ENCODE measurements around the gene RASGEF1C. TPM values are rescaled to one million over a fixed set of nuclear protein-coding genes. Genes with fewer than 3 reads are reported as not detected.

RASGEF1C gene
- total and polyA plus RNA-seq, 2 of the 13 experiments (the other 11 are each of a cell fraction or from before 2014, with no cell fraction given): not detected

DNA sequence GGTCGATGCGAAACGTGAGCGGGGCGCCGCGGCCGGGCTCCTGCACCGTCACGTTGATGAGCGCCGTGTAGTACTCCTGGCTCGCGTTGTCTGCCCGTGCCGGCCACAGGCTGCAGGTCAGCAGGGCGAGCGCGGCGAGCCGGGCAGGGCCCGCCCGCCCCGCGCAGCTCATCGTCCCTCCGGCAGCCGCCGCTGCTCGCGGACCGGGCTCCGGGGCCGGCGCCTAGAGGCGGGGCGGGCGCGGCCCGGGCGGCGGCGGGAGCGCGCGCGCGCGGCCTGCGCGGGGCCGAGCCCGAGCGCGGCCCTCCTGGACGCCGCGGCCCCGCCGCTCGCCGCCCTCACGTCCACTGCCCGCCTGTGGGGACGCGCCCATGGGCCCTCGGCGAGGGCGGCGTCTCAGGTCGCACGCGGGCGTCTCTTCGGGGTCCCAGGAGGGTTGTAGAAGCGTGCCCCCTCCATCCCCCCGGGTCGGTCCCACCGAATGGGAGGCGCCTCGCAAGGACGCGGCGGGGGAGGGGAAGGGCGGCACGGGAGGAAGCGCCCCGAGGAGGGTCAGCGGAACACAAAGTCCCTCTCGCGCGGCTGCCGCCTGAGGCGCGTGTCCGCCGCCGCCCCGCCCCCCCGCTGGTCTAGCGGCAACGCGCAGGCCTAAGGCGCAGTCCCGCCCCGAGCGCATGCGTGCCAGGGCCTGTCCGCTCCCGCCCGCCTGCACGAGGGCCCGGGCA lies 137.3 kb downstream of the RASGEF1C start, which contains the start of gene RNF130 (continued):
- TF ChIP-seq, protein P1, sequence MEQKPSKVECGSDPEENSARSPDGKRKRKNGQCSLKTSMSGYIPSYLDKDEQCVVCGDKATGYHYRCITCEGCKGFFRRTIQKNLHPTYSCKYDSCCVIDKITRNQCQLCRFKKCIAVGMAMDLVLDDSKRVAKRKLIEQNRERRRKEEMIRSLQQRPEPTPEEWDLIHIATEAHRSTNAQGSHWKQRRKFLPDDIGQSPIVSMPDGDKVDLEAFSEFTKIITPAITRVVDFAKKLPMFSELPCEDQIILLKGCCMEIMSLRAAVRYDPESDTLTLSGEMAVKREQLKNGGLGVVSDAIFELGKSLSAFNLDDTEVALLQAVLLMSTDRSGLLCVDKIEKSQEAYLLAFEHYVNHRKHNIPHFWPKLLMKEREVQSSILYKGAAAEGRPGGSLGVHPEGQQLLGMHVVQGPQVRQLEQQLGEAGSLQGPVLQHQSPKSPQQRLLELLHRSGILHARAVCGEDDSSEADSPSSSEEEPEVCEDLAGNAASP (CRISPR knock-in tag; IDR thresholded peaks at IDR 0.05; ENCODE audit: borderline replicate concordance): no peak; the same call in 1 of the 2 replicates
- TF ChIP-seq CREB1 (IDR thresholded peaks at IDR 0.05) (no peak), CREB1 (CRISPR knock-in tag; IDR thresholded peaks at IDR 0.05) (no peak), TMF1 (CRISPR knock-in tag; IDR thresholded peaks at IDR 0.05; ENCODE audit: low read depth) (peak; percentile 99), BORCS8-MEF2B (CRISPR knock-in tag; IDR thresholded peaks at IDR 0.05) (peak; percentile 99), ZNF709 (CRISPR knock-in tag; IDR thresholded peaks at IDR 0.05) (peak; percentile 98; the same call in 1 of the 2 replicates), GLI4 (CRISPR knock-in tag; IDR thresholded peaks at IDR 0.05; ENCODE audit: borderline replicate concordance) (no peak), BRD4 (CRISPR knock-in tag; IDR thresholded peaks at IDR 0.05) (peak; percentile 82; the same call in 1 of the 2 replicates), NCOA5 (CRISPR knock-in tag; IDR thresholded peaks at IDR 0.05) (no peak), NFIB (CRISPR knock-in tag; IDR thresholded peaks at IDR 0.05; ENCODE audit: borderline replicate concordance) (no peak), ZNF143 (CRISPR knock-in tag; IDR thresholded peaks at IDR 0.05) (peak; percentile 67), ZNF713 (CRISPR knock-in tag; IDR thresholded peaks at IDR 0.05) (no peak), MBNL3 (CRISPR knock-in tag; conservative IDR thresholded peaks at IDR 0.05) (no peak), ZNF382 (CRISPR knock-in tag; IDR thresholded peaks at IDR 0.05; ENCODE audit: borderline replicate concordance) (no peak), PHF5A (CRISPR knock-in tag; IDR thresholded peaks at IDR 0.05; ENCODE audit: low read depth, unreplicated experiment) (peak; percentile 78), HIVEP1 (CRISPR knock-in tag; IDR thresholded peaks at IDR 0.05) (no peak), TCF7 (IDR thresholded peaks at IDR 0.05; ENCODE audit: low read depth) (no peak)
- TF ChIP-seq, protein P2, sequence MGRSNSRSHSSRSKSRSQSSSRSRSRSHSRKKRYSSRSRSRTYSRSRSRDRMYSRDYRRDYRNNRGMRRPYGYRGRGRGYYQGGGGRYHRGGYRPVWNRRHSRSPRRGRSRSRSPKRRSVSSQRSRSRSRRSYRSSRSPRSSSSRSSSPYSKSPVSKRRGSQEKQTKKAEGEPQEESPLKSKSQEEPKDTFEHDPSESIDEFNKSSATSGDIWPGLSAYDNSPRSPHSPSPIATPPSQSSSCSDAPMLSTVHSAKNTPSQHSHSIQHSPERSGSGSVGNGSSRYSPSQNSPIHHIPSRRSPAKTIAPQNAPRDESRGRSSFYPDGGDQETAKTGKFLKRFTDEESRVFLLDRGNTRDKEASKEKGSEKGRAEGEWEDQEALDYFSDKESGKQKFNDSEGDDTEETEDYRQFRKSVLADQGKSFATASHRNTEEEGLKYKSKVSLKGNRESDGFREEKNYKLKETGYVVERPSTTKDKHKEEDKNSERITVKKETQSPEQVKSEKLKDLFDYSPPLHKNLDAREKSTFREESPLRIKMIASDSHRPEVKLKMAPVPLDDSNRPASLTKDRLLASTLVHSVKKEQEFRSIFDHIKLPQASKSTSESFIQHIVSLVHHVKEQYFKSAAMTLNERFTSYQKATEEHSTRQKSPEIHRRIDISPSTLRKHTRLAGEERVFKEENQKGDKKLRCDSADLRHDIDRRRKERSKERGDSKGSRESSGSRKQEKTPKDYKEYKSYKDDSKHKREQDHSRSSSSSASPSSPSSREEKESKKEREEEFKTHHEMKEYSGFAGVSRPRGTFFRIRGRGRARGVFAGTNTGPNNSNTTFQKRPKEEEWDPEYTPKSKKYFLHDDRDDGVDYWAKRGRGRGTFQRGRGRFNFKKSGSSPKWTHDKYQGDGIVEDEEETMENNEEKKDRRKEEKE (IDR thresholded peaks at IDR 0.05): no peak
- TF ChIP-seq, protein P3, sequence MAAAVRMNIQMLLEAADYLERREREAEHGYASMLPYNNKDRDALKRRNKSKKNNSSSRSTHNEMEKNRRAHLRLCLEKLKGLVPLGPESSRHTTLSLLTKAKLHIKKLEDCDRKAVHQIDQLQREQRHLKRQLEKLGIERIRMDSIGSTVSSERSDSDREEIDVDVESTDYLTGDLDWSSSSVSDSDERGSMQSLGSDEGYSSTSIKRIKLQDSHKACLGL (CRISPR knock-in tag; IDR thresholded peaks at IDR 0.05): peak; percentile 91; the same call in 1 of the 2 replicates
- TF ChIP-seq, protein P4, sequence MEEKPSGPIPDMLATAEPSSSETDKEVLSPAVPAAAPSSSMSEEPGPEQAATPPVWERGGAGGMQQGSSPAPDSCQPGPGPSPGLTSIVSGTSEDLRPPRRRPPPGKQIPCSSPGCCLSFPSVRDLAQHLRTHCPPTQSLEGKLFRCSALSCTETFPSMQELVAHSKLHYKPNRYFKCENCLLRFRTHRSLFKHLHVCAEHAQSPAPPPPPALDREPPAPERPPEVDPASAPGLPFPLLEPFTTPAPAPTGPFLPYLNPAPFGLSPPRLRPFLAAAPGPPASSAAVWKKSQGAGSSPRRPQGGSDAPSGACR (CRISPR knock-in tag; IDR thresholded peaks at IDR 0.05): peak; percentile 79; the same call in 1 of the 2 replicates
- TF ChIP-seq, protein P5, sequence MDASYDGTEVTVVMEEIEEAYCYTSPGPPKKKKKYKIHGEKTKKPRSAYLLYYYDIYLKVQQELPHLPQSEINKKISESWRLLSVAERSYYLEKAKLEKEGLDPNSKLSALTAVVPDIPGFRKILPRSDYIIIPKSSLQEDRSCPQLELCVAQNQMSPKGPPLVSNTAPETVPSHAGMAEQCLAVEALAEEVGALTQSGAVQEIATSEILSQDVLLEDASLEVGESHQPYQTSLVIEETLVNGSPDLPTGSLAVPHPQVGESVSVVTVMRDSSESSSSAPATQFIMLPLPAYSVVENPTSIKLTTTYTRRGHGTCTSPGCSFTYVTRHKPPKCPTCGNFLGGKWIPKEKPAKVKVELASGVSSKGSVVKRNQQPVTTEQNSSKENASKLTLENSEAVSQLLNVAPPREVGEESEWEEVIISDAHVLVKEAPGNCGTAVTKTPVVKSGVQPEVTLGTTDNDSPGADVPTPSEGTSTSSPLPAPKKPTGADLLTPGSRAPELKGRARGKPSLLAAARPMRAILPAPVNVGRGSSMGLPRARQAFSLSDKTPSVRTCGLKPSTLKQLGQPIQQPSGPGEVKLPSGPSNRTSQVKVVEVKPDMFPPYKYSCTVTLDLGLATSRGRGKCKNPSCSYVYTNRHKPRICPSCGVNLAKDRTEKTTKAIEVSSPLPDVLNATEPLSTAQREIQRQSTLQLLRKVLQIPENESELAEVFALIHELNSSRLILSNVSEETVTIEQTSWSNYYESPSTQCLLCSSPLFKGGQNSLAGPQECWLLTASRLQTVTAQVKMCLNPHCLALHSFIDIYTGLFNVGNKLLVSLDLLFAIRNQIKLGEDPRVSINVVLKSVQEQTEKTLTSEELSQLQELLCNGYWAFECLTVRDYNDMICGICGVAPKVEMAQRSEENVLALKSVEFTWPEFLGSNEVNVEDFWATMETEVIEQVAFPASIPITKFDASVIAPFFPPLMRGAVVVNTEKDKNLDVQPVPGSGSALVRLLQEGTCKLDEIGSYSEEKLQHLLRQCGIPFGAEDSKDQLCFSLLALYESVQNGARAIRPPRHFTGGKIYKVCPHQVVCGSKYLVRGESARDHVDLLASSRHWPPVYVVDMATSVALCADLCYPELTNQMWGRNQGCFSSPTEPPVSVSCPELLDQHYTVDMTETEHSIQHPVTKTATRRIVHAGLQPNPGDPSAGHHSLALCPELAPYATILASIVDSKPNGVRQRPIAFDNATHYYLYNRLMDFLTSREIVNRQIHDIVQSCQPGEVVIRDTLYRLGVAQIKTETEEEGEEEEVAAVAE (CRISPR knock-in tag; IDR thresholded peaks at IDR 0.05; ENCODE audit: borderline replicate concordance): no peak
